HCT116 (cell line): Measurements from ENCODE around the gene CAGE1. TPM values are rescaled to one million over a fixed set of nuclear protein-coding genes. Genes with fewer than 3 reads are reported as not detected.

Source experiments
- ATAC-seq: fragments of 200-7000 bp; cut with Tn5 transposase; 2 replicates; pipeline ENCODE4 v1.9.1; 2020; ENCODE audit warnings: mild to moderate bottlenecking, moderate library complexity
- BruUV-seq: library from RNA; stranded (reverse); fragments of 400-500 nt; replicated peaks from 2 replicates; lab custom pipeline; 2021; lab: Mats Ljungman, UMichigan
- CTCF ChIA-PET: fragments of 300-600 bp; sonication (Branson Sonifier 250); formaldehyde crosslinking; loops from one replicate; lab custom pipeline; 2021; ENCODE audit warnings: antibody characterized with exemption; lab: Charles Lee
- POLR2A ChIA-PET: fragments of 300-600, 350-600 bp; sonication (Branson Sonifier 250); formaldehyde crosslinking; loops from one replicate; lab custom pipeline; 2021; ENCODE audit warnings: antibody characterized with exemption; lab: Charles Lee
- RAD21 ChIA-PET, 2 experiments: fragments of 300-600 bp; sonication (Branson Sonifier 250); formaldehyde crosslinking; loops; one replicate each; lab custom pipeline; 2023; ENCODE audit warnings: low total read pairs in 2 of 2; ENCODE audit not compliant: uncharacterized antibody in 2 of 2, unreplicated experiment in 2 of 2, low non-redundant PET in 1 of 2; lab: Charles Lee
- DNase-seq: peaks from one replicate; pipeline ENCODE4 v3.0.0-alpha.2; 2010; ENCODE audit warnings: low read depth, low spot score
- H2AFZ ChIP-seq: fragments of 200-600 bp; shearing (Covaris generic), sonication (generic); 2 replicates; pipeline ENCODE4 v1.6.1; 2017; ENCODE audit warnings: low read depth, mixed run types, mixed read lengths, antibody characterized with exemption, low read length; ENCODE audit not compliant: poor library complexity, severe bottlenecking
- H3K27ac ChIP-seq: 2 replicates; pipeline ENCODE4 v1.5.1; 2012; ENCODE audit warnings: low read depth, low read length
- H3K27me3 ChIP-seq: fragments of 200-600 bp; sonication (generic); 2 replicates; pipeline ENCODE4 v1.6.1; 2016; ENCODE audit warnings: mixed run types, low read length, mixed read lengths; ENCODE audit not compliant: insufficient read depth
- H3K36me3 ChIP-seq, 2 experiments: fragments of 200-500 bp in 1 of 2; fragments of 200-600 bp in 1 of 2; sonication (Bioruptor generic) in 1 of 2; sonication (generic) in 1 of 2; 2 replicates each; pipeline versions ENCODE4 v1.5.1 to v1.6.1; 2014 to 2016; ENCODE audit warnings: low read length in 2 of 2, inconsistent platforms in 1 of 2, mixed read lengths in 1 of 2, mixed run types in 1 of 2; ENCODE audit not compliant: insufficient read depth in 2 of 2, control insufficient read depth in 1 of 2
- H3K4me1 ChIP-seq, 2 experiments: fragments of 200-600 bp in 1 of 2; sonication (generic) in 1 of 2; 2 replicates each; pipeline versions ENCODE4 v1.5.1 to v1.6.1; 2012 to 2017; ENCODE audit warnings: low read length in 2 of 2, inconsistent platforms in 1 of 2, mild to moderate bottlenecking in 1 of 2, mixed read lengths in 1 of 2, mixed run types in 1 of 2, moderate library complexity in 1 of 2; ENCODE audit not compliant: insufficient read depth in 2 of 2, control insufficient read depth in 1 of 2
- H3K4me2 ChIP-seq: fragments of 200-600 bp; sonication (generic); 2 replicates; pipeline ENCODE4 v1.6.1; 2017; ENCODE audit warnings: mixed run types, low read length, mixed read lengths
- H3K4me3 ChIP-seq, 2 experiments: fragments of 200-600 bp in 1 of 2; sonication (generic) in 1 of 2; replicated peaks in 1 of 2; 2 replicates each; pipeline ENCODE4 v1.5.1; 2011 to 2016; ENCODE audit warnings: low read length in 2 of 2, control low read depth in 1 of 2, low read depth in 1 of 2, mild to moderate bottlenecking in 1 of 2, mixed read lengths in 1 of 2, mixed run types in 1 of 2
- H3K79me2 ChIP-seq: fragments of 200-600 bp; sonication (generic); 2 replicates; pipeline ENCODE4 v1.6.1; 2017; ENCODE audit warnings: mild to moderate bottlenecking, mixed run types, low read length, moderate library complexity, mixed read lengths; ENCODE audit not compliant: insufficient read depth
- H3K9ac ChIP-seq: fragments of 200-600 bp; sonication (generic); 2 replicates; pipeline ENCODE4 v1.6.1; 2016; ENCODE audit warnings: low read length, mixed read lengths
- H3K9me2 ChIP-seq: fragments of 200-600 bp; sonication (generic), shearing (Covaris generic); 2 replicates; pipeline ENCODE4 v1.6.1; 2017; ENCODE audit warnings: mixed run types, mild to moderate bottlenecking, moderate library complexity; ENCODE audit not compliant: insufficient read depth
- H3K9me3 ChIP-seq, 2 experiments: fragments of 200-500 bp in 1 of 2; fragments of 200-600 bp in 1 of 2; sonication (Bioruptor generic) in 1 of 2; sonication (generic) in 1 of 2; 2 replicates each; pipeline ENCODE4 v1.6.1; 2014 to 2017; ENCODE audit warnings: low read length in 2 of 2, mixed read lengths in 2 of 2, inconsistent platforms in 1 of 2, low read depth in 1 of 2, mild to moderate bottlenecking in 1 of 2, mixed run types in 1 of 2, moderate library complexity in 1 of 2; ENCODE audit not compliant: control insufficient read depth in 1 of 2, insufficient read depth in 1 of 2
- H4K20me1 ChIP-seq: fragments of 200-600 bp; sonication (generic), shearing (Covaris generic); 2 replicates; pipeline ENCODE4 v1.6.1; 2017; ENCODE audit warnings: mixed run types, mild to moderate bottlenecking, moderate library complexity; ENCODE audit not compliant: insufficient read depth
- ATF3 ChIP-seq: IDR thresholded peaks from 2 replicates; pipeline ENCODE4 v1.6.1; 2012
- CBX3 ChIP-seq: IDR thresholded peaks from 2 replicates; pipeline ENCODE4 v1.6.1; 2012; ENCODE audit warnings: low read depth
- CTCF ChIP-seq, 3 experiments: fragments of 200-600 bp in 1 of 3; sonication (generic) in 1 of 3; IDR thresholded peaks in 2 of 3; conservative IDR thresholded peaks in 1 of 3; 2 replicates each; pipeline ENCODE4 v1.5.1; 2012 to 2017; ENCODE audit warnings: low read depth in 2 of 3, low read length in 2 of 3, antibody characterized with exemption in 1 of 3, borderline replicate concordance in 1 of 3, control low read depth in 1 of 3, mild to moderate bottlenecking in 1 of 3, mixed read lengths in 1 of 3, mixed run types in 1 of 3, moderate library complexity in 1 of 3; ENCODE audit not compliant: insufficient read depth in 1 of 3
- EGR1 ChIP-seq: IDR thresholded peaks from 2 replicates; pipeline ENCODE4 v1.6.1; 2012; ENCODE audit warnings: low read depth
- MAX ChIP-seq: IDR thresholded peaks from 2 replicates; pipeline ENCODE4 v1.6.1; 2012
- RAD21 ChIP-seq: IDR thresholded peaks from 2 replicates; pipeline ENCODE4 v1.6.1; 2012; ENCODE audit warnings: low read depth, mild to moderate bottlenecking
- ZNF274 ChIP-seq: fragments of 200-500 bp; sonication (Bioruptor generic); IDR thresholded peaks from 2 replicates; pipeline ENCODE4 v1.6.1; 2014; ENCODE audit warnings: mild to moderate bottlenecking, low read depth, low read length, inconsistent platforms
- intact Hi-C: fragments of 100-400 bp; cut with micrococcal nuclease; formaldehyde crosslinking; loops from 2 replicates; pipeline ENCODE4 v1.10.0; 2022
- total RNA-seq: library from RNA; stranded (reverse); gene quantifications from one replicate; pipeline ENCODE4 v1.2.1, GENCODE V29; 2021; ENCODE audit not compliant: unreplicated experiment

Gene CAGE1
- total RNA-seq, 1 experiment from 2014 or later, result 0.20 TPM

DNA sequence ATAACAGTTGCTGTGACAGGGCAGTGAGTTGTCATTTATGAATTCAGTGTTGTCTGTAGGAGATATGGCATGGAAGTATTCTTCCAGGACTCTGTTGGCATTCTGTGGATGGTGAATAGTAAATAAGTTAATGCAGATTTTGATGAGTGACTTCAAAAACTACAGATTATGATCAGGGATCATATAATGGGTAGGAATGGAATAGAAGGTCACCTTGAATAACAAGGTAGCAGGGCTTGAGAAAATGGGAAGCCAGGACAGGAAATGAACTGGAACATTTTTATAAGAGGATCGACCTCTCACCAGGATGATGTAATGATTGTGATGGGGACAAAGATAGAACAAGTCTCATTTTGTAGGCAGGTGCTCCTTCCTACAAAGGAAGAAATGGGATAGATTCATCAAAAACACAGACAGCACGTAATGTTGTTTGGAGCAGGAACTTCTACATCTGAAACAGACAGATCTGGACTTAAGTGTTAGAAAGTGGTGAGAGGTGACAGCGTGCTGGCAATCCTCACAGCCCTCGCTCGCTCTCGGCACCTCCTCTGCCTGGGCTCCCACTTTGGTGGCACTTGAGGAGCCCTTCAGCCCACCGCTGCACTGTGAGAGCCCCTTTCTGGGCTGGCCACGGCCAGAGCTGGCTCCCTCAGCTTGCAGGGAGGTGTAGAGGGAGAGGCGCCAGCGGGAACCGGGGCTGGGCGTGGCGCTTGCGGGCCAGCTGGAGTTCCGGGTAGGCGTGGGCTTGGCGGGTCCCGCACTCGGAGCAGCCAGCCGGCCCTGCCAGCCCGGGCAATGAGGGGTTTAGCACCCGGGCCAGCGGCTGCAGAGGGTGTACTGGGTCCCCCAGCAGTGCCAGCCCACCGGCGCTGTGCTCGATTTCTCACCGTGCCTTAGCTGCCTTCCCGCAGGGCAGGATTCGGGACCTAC lies 45.7 kb downstream of the CAGE1 start:
- ChIA-PET POLR2A (interaction anchor here (1.2 to 1.4 kb wide), 3 partner anchors 16 to 46 kb away, joined by 3 to 4 read pairs (median 3); partner anchors contain the start of genes CAGE1 and RIOK1), CTCF (no interaction called here), RAD21 (no interaction called here)
- ATAC-seq, result no peak
- no peaks in the 10 kb centered on the region for H3K9me2 ChIP-seq
- H3K79me2 ChIP-seq, result no peaks in the 10 kb centered on the region
- BruUV-seq, result no TSS peak
- DNase-seq, result no peak
- intact Hi-C loops, result no loop called here
- no peaks in the 10 kb centered on the region for H3K9me3 ChIP-seq
- H3K4me1 ChIP-seq, result peaks cover 6 to 23% of the 10 kb centered on the region in 2 experiments; a peak in 3 of 4 replicates
- no peak overlapping the region for H2AFZ ChIP-seq
- H3K4me3 ChIP-seq, result no peak overlapping the region
- no peaks in the 10 kb centered on the region for H4K20me1 ChIP-seq
- no peak overlapping the region for H3K4me2 ChIP-seq
- H3K9ac ChIP-seq, result no peak overlapping the region
- no peaks in the 10 kb centered on the region for H3K36me3 ChIP-seq
- no peak overlapping the region for H3K27ac ChIP-seq
- H3K27me3 ChIP-seq, result no peaks in the 10 kb centered on the region
- no peak for TF ChIP-seq CTCF (IDR thresholded peaks at IDR 0.05 in 2 of 3, conservative IDR thresholded peaks at IDR 0.05 in 1 of 3; ENCODE audit: borderline replicate concordance in 1 of 3, insufficient read depth in 1 of 3, low read depth in 2 of 3, low read length in 2 of 3)
- no peak for TF ChIP-seq EGR1
- no peak for TF ChIP-seq ZNF274
- TF ChIP-seq CBX3, result no peak
- TF ChIP-seq RAD21, result no peak
- no peak for TF ChIP-seq MAX
- no peak for TF ChIP-seq ATF3
- TF ChIP-seq, all 23 proteins: peak for 0
